ENCODE measurements around the gene SHISA9.

GRCh38 chr16:13165024-13165423 is 263.6 kb downstream of the SHISA9 start:
- no peak for TF ChIP-seq CTCF (IDR thresholded peaks at IDR 0.05; ENCODE audit: low read length)
- no peak for TF ChIP-seq EZH2 (IDR thresholded peaks at IDR 0.05; ENCODE audit: borderline replicate concordance, low read length)

Data from OCI-LY1 (cell line).